HepG2 (cell line): ENCODE data around the gene STARD10. TPM values are rescaled to one million over a fixed set of nuclear protein-coding genes. Genes with fewer than 3 reads are reported as not detected.

Experiments
- CC2D1A ChIP-seq: sonication (generic); formaldehyde crosslinking; IDR thresholded peaks from 2 replicates; pipeline ENCODE4 v1.8.1; 2023; ENCODE audit warnings: mild to moderate bottlenecking, missing genetic modification reagents
- GRHL1 ChIP-seq: sonication (generic); formaldehyde crosslinking; conservative IDR thresholded peaks from 2 replicates; pipeline ENCODE4 v1.8.0; 2022; ENCODE audit warnings: missing genetic modification reagents
- KLF6 ChIP-seq: IDR thresholded peaks from 2 replicates; pipeline ENCODE4 v1.8.0; 2016; ENCODE audit warnings: missing biosample characterization, missing genetic modification reagents
- POLR2AphosphoS2 ChIP-seq: IDR thresholded peaks from 2 replicates; pipeline ENCODE4 v1.6.1; 2011; ENCODE audit warnings: low read depth, low read length, improper control_type of control experiment
- SALL2 ChIP-seq: sonication (generic); formaldehyde crosslinking; IDR thresholded peaks from 2 replicates; pipeline ENCODE4 v1.8.1; 2023; ENCODE audit warnings: mild to moderate bottlenecking, missing genetic modification reagents, inconsistent platforms
- SOX13 ChIP-seq, 3 experiments: fragments of 450-650 bp in 1 of 3; sonication (generic) in 1 of 3; formaldehyde crosslinking in 1 of 3; IDR thresholded peaks in 2 of 3; conservative IDR thresholded peaks in 1 of 3; 2 replicates each; pipeline versions ENCODE4 v1.5.0 to v1.6.1; 2016 to 2020; ENCODE audit warnings: antibody characterized with exemption in 1 of 3, mild to moderate bottlenecking in 1 of 3, missing compliant biosample characterization in 1 of 3, missing genetic modification reagents in 1 of 3, moderate library complexity in 1 of 3
- THYN1 ChIP-seq: sonication (generic); formaldehyde crosslinking; IDR thresholded peaks from 2 replicates; pipeline ENCODE4 v1.8.1; 2023; ENCODE audit warnings: low read depth, mild to moderate bottlenecking, moderate library complexity, missing genetic modification reagents, borderline replicate concordance
- TRAFD1 ChIP-seq: sonication (generic); formaldehyde crosslinking; IDR thresholded peaks from 2 replicates; pipeline ENCODE4 v1.5.1; 2020; ENCODE audit warnings: missing genetic modification reagents, mild to moderate bottlenecking, borderline replicate concordance
- ZHX1 ChIP-seq: sonication (generic); formaldehyde crosslinking; IDR thresholded peaks from 2 replicates; pipeline ENCODE4 v1.8.1; 2022; ENCODE audit warnings: low read depth, mild to moderate bottlenecking, missing genetic modification reagents
- ZHX2 ChIP-seq, 2 experiments: sonication (generic) in 1 of 2; formaldehyde crosslinking in 1 of 2; IDR thresholded peaks; 2 replicates each; pipeline versions ENCODE4 v1.6.1 to v1.9.0; 2014 to 2022; ENCODE audit warnings: antibody characterized with exemption in 1 of 2, borderline replicate concordance in 1 of 2, inconsistent platforms in 1 of 2, low read depth in 1 of 2, missing genetic modification reagents in 1 of 2
- ZNF570 ChIP-seq: sonication (generic); formaldehyde crosslinking; IDR thresholded peaks from 2 replicates; pipeline ENCODE4 v1.4.0; 2020; ENCODE audit warnings: mild to moderate bottlenecking, missing genetic modification reagents, borderline replicate concordance
- ZNF773 ChIP-seq: sonication (generic); formaldehyde crosslinking; IDR thresholded peaks from 2 replicates; pipeline ENCODE4 v1.4.0; 2020; ENCODE audit warnings: missing genetic modification reagents, borderline replicate concordance
- ZNF782 ChIP-seq: sonication (generic); formaldehyde crosslinking; IDR thresholded peaks from 2 replicates; pipeline ENCODE4 v1.4.0; 2020; ENCODE audit warnings: missing genetic modification reagents, mild to moderate bottlenecking, borderline replicate concordance
- polyA plus RNA-seq, 8 experiments: library from polyadenylated mRNA; depleted of rRNA in 3 of 8; stranded (reverse) in 7 of 8; unstranded in 1 of 8; fragments of >200 nt; fragmentation: Illumina TruSeq in 4 of 8; extraction: Trizol in 4 of 8; gene quantifications; 2 replicates each; pipeline versions ENCODE4 v1.2.1 to v1.2.3, GENCODE V29; 2011 to 2016; ENCODE audit warnings: low read depth in 4 of 8, missing spikeins in 1 of 8, mixed read lengths in 1 of 8; ENCODE audit not compliant: insufficient read depth in 1 of 8
- total RNA-seq, 5 experiments: library from RNA; depleted of rRNA; stranded (reverse); fragments of >200 nt; fragmentation: Illumina TruSeq; extraction: Trizol; gene quantifications; 2 replicates each; pipeline ENCODE4 v1.2.3, GENCODE V29; 2016; ENCODE audit warnings: low read depth in 1 of 5

STARD10 gene
- total and polyA plus RNA-seq, 2 of the 13 experiments (the other 11 are each of a cell fraction or from before 2014, with no cell fraction given), result 260 to 341 TPM

GRCh38 chr11:72814286-72815109, 20.7 kb upstream of the STARD10 start, which contains the start of gene ATG16L2 (continued):
- TF ChIP-seq ZHX1 (CRISPR knock-in tag) (peak; percentile 41; the same call in 1 of the 2 replicates), ZNF782 (peak; percentile 12; the same call in 1 of the 2 replicates), THYN1 (CRISPR knock-in tag) (no peak), ZNF773 (CRISPR knock-in tag) (peak; percentile 52; the same call in 1 of the 2 replicates), CC2D1A (no peak), POLR2AphosphoS2 (no peak), TRAFD1 (CRISPR knock-in tag) (0 out of 2 replicates have a peak, but pooled peaks have one; percentile 20), SALL2 (peak; percentile 62), ZNF570 (no peak), GRHL1 (CRISPR knock-in tag) (no peak), ZHX2 (IDR thresholded peaks at IDR 0.05; ENCODE audit: low read depth) (peak; percentile 28; the same call in 1 of the 2 replicates), ZHX2 (CRISPR knock-in tag; IDR thresholded peaks at IDR 0.05; ENCODE audit: borderline replicate concordance) (no peak), SOX13 (IDR thresholded peaks at IDR 0.05) (no peak), SOX13 (CRISPR knock-in tag; conservative IDR thresholded peaks at IDR 0.05 in 1 of 2, IDR thresholded peaks at IDR 0.05 in 1 of 2) (0 out of 4 replicates have a peak, but pooled peaks of 1 of the 2 experiments have one; percentile 5), KLF6 (0 out of 2 replicates have a peak, but pooled peaks have one; percentile 42)
